Right renal pelvis (tissue), 4 donors: ENCODE measurements around the gene B4GALNT4. TPM values are rescaled to one million over a fixed set of nuclear protein-coding genes. Genes with fewer than 3 reads are reported as not detected.
"Not testable (repeated sequence)": the region's sequence is repeated elsewhere in the genome, so short reads cannot be mapped to it uniquely, and the experiment has no call there.

Experiments
- DNase-seq, 4 donors: peaks; one replicate each; pipeline ENCODE4 v3.0.0-alpha.2; 2013; ENCODE audit warnings: low read depth in 4 of 4, low spot score in 3 of 4, missing footprints in 1 of 4
- polyA plus RNA-seq, 4 donors: library from polyadenylated mRNA; unstranded; fragments of 120-200 nt; gene quantifications; one replicate each; pipeline ENCODE4 v1.2.1, GENCODE V29; 2013; ENCODE audit not compliant: insufficient read length in 4 of 4

Gene B4GALNT4
- polyA plus RNA-seq, 4 donors = 57.3 to 83.9 (median 61.4) TPM

DNA sequence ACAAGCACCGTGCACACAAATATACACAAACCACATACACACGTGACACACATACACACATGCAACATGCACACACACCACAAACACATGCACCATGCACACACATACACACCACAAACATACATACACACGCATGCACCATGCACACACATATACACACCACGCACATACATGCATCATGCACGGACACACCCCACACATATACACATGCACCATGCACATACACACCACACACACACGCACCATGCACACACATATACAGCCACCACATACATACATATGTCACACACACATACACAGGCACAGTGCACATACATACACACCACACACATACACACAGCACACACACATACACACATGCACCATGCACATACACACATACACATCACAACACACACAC lies 12.7 kb upstream of the B4GALNT4 start:
- no peak for DNase-seq

DNA sequence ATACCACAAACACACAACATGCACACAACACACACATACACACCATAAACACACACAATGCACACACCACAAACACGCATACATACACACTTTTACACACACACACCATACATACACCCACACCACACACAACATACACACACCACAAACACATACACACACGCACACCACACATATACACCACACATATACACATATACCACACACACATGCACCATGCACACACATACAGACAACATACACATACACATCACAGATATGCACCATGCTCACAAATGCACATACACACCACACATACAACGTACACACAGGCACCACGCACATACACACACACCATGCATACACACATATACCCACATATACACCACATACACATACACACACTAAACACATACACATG lies 11.7 kb upstream of the B4GALNT4 start:
- no peak for DNase-seq

DNA sequence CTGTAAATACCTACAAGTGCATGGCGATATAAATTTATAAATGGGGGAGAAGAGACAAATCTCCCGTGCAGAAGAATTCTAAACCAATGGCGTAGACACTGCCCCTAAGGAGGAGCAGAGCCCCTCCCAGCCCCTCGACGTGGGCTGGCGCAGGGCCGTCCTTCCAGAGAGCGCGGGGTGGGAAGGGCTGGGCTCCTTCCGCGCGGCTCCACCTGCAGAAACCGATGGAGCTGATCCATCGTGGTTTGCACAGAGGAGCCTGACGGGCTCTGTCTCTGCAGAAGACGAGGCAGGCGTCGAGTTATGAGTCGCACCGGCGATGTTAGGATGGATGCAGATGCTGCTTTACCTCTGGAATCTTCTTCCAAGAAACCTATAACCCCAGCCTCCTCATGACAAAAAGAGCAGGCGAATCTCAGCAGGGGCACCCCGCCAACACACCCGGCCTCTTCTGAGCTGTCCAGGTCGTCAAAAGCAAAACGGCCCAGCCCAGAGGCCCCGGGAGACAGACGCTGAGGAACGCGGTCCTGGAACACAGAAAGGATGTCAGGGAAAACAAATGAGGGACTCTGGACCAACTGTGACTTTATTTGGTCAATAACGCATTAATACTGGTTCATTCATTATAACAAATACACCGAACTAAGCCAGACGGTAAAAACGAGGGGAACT lies 11.0 kb upstream of the B4GALNT4 start:
- no peak for DNase-seq

DNA sequence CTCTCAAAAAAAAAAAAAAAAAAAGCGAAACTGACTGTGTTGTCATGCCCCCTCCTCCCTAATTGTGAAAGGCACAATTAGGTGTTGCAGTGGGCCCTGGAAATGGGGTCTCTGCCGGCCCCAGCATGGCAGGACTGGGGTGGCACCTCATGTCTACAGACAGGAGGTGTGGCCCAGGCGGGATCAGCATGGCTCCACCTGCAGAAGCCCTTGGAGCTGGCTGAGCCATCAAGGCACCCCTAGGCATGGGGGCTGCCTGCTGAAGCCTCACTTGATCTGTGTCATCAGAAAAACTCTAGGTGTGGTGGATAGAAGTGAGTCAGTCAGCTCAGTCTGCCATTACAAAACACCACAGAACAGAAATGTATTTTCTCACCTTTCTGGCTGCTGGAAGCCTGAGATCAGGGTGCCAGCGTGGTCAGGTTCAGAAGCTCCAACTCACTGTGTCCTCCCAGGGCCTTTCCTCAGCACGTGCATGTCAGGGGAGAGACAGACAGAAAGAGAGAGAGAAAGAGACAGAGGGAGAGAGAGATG lies 10.1 kb upstream of the B4GALNT4 start:
- no peak for DNase-seq

DNA sequence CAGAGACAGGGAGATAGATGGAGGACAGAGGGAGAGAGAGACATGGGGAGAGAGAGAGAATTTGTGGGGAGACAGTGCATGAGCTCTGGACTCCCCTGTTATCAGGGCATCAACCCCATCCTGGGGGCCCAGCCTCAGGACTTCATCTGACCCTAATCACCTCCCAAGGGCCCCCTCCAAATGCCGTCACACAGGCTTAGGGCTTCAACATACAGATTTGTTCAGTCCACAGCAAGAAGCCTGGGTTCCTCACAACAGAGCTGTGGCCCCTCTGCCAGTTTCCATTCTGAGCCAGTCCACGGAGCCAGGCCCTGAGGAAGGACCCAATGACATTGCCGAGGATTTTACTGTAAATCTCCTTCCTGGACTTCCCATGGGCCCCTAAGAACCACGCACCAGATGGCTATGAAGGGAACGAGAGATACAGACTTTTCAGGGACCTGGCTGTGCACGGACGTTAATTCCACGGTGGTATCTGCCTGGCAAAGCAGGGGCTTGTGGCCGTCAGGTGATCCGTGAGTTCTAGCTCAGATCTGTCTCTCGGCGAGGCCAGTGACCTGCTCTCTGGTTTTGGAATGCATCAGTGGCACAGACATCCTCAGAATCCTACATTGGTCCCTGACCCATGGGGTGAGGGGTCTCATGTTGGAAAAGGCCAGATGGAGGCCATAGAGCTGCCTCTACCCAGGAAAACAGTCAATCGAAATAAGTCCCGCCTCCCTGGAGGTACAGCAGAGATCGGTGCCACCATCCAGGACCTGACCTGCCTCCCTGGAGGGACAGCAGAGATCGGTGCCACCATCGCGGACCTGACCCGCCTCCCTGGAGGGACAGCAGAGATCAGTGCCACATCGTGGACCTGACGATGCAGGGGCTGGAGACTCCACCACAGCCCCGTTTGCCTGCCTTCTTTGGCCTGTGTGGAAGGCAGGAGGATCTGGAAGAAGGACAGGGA lies 8.7 kb upstream of the B4GALNT4 start:
- no peak for DNase-seq

DNA sequence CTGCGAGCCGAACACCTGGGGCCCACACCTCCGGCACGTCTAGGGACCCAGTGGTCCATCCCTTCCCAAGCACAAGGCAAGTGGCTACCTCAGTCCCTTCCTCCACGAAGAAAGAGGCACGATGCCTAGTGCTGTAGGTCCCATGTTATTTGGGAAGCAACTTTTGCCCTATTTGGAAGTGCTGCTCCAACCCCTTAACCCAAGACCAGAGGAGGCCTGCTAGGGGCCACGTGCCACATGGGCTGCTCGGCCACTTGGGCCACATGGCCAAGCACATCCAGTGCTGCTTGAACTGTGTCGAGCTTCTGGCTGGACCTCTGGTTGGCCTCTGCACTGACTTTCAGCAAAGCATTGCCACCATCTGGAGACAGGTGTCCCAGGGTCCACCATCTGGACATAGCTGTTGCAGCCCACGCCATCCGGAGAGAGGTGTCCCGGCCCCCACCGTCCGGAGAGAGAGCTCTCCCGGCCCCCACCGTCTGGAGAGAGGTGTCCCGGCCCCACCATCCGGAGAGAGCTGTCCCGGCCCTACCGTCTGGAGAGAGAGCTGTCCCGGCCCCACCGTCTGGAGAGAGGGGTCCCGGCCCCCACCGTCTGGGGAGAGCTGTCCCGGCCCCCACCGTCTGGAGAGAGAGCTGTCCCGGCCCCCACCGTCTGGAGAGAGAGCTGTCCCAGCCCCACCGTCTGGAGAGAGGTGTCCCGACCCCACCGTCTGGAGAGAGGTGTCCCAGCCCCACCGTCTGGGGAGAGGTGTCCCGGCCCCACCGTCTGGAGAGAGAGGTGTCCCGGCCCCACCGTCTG lies 6.5 kb upstream of the B4GALNT4 start:
- DNase-seq = no peak

DNA sequence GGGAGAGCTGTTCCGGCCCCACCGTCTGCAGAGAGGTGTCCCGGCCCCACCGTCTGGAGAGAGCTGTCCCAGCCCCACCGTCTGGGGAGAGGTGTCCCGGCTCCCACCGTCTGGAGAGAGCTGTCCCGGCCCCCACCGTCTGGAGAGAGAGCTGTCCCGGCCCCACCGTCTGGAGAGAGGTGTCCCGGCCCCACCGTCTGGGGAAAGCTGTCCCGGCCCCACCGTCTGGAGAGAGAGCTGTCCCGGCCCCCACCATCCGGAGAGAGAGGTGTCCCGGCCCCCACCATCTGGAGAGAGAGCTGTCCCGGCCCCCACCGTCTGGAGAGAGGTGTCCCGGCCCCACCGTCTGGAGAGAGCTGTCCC lies 5.9 kb upstream of the B4GALNT4 start:
- not testable (repeated sequence) for DNase-seq

DNA sequence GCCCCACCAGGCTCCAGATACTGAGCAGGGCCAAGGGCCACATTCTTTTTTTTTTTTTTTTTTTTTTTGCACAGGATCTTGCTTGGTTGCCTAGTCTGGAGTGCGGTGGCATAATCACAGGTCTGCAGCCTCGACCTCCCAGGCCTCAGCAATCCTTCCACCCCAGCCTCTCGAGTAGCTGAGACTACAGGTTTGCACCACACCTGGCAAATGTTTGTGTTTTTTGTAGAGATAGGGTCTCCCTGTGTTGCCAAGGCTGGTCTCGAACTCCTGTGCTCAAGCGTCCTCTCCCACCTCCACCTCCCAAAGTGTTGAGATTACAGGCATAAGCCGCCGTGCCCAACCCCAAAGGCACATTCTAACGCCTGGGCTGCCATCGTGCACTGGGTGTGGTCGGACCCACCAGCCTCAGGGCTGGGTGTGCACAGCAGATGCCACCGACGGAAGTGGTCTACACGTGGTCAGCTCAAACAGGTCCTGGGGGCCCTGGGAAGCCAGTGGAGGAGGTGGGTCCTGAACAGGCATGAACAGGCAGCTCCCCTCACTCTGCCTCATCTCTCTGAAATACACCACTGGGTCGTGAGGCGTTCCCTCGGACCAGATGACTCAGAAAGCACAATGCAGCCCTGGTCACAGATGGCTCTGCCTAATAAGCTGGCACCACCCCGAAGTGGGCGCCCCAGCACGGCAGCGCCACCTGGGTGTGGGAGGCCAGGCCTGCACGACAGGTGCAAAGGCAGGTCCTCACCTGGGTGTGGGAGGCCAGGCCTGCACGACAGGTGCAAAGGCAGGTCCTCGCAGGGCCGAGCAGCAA lies 5.1 kb upstream of the B4GALNT4 start:
- DNase-seq = no peak

DNA sequence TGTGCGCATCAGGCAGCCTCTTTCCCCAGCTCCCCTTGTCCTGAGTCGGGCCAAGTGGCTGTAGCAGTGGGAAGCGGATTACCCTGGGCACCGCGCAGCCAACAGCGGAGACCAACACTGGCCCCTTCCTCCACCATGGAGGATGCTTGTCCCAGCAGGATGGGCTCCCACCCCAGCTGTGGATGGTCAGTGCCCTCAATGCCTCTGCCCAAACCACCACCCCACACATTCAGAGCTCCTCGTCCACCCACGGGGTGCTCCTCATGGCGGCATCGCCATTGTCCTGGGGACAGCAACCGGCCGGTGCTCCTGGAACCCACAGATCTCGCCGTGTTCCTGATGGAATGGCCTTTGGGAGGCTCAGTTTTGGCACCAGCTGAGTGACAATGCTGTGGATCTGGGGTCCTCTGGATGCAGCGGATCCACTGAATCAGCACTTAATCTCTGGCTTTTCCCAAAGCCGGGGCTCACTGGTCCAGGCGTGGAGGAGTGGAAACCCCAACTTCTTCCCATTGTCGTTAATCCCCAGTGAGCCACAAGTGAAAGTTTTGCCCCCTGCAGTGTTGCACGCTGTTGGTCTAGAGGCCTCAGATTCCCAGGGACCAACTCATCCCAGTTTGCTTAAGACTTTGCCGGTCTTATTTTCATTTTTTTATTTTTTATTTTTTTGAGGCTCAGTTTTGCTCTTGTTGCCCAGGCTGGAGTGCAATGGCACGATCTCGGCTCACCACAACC lies 4.1 kb upstream of the B4GALNT4 start:
- DNase-seq = no peak

DNA sequence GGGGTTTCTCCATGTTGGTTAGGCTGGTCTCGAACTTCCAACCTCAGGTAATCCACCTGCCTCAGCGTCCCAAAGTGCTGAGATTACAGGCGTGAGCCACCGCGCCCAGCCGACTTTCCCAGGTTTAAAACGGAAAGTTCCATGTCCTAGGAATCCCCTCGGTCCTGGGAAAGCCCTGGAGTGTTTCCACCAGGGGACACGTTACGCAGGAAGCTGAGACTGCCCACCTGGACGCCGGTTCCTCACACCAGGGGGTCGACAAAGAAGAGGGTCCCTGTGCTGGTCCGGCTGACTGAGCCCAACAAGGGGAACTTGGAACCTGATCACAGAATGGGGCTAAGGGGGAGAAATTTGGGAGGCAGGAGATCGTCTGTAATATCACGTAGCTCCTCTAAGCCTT lies 3.5 kb upstream of the B4GALNT4 start:
- no peak for DNase-seq

DNA sequence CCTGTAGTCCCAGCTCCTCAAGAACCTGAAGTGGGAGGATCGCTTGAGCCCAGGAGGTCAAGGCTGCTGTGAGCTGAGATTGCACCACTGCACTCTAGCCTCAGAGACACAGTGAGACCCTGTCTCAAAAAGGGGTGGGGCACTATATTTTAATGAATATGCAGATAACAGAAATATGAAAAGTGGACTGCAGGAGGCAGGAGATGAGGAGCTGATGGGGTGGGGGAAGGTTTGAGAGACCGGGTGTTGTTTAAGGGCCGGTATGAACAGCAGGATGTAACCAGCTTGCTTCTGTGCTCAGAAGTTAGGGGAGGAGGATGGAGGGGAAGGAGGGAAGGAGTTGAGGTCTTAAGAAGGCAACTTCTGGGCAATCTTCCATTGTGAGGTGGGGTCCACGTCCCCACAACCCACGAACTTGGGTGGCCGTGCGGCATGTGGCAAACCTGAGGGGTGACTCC lies 1.3 kb upstream of the B4GALNT4 start:
- DNase-seq = no peak

DNA sequence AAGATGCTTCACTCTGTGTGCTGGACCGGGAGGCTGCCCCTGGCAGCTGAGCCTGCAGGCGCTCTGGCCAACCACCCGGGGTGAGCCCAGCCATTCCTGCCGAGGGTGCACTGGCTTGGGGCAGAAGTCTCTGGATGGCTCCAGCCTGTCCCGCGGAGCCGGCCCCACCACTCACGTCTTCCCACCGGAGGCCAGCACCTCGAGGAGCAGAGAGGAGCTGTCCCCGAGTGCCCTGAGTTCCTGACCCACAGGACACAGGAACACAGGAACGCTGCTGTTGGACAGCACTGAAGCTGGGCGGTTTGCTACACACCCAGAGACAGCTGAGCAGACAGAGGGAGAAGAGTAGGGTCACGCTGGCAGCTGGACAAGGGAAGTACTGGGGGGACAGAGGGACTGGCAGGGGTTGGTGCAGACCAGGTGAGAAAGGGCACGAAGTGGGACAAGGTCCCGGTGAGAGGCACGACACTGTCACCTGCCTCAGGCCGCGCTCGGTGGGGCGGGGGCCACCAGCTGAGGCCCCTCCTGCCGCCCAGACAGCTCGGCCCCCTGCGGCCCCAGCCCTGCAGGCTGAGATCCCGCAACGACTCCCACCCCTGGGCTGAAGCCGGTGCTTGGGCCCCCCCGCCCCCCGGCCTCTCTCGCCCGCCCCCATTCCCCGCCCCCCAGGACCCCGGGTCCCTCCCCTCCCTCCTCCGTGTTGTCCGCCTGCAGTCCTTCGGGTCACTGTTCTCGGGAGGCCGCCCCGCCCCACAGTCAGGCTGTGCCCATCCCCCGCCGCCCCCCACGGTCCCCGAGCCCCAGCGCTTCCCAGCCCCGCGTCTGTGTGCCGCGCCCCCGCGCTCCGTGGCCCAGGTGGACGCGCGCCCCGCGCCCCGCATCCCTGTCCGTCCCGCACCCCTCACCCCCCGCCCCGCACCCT lies 624 bp upstream of the B4GALNT4 start:
- DNase-seq = no peak

DNA sequence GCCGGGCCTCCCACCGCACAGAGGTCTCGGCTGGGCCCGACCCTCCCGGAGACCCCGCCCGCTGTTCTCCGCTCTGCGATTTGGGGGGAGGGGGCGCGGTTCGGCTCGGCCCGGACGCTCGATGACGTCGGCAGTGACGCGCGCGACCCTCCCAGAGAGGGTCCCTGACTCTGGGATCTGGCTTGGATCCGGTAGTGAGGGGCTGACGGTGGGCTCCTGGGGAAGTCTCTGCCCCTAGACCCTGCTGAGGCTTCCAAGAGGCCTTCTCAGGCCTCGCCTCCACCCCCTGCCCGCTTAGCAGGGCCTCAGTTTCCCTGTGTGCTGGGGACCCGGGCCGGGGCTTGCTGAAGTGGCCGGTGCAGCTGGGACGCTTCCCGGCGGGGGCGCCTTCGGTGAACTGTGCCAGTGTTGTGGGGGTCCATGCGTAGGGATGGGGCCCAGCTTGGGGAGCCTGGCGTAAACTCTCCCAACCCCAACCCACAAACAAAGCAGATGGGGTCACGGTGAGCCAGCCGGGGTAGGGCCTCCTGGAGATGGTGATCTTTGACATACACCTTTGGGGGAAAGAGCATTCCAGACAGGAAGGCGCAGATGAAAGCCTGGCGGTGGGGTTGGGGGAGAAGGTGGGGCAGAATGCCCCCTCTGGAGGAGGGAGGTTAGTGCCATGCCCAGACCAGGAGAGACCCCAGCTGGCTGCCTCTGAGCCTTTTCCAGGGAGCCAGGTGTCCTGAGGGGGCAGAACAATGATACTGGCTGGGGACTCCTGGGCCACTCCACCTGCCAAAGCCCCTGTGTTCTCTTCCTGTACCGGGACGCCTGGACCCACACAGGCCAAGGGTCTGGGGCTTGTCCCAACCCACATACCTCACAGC lies 1.0 kb downstream of the B4GALNT4 start:
- DNase-seq = no peak

DNA sequence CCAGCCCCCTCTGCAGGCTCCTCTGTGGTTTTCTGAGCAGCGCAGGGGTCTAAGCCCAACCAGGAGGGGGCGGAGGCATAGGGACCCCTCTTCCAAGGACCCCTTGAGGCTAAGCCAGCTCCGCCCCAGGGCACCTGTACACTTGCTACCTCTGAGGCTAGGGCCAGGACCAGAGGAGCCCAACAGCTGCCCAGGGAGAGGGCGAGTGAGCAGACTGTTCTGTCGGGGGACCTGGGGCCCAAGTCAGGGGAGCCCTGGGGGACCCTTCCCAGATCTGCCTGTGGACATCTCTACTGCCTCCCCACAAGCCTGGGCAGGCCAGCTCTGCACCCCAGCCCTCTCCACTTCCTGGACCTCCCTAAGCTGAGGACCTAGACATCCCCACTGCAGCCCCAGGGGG lies 1.8 kb downstream of the B4GALNT4 start:
- DNase-seq = no peak

DNA sequence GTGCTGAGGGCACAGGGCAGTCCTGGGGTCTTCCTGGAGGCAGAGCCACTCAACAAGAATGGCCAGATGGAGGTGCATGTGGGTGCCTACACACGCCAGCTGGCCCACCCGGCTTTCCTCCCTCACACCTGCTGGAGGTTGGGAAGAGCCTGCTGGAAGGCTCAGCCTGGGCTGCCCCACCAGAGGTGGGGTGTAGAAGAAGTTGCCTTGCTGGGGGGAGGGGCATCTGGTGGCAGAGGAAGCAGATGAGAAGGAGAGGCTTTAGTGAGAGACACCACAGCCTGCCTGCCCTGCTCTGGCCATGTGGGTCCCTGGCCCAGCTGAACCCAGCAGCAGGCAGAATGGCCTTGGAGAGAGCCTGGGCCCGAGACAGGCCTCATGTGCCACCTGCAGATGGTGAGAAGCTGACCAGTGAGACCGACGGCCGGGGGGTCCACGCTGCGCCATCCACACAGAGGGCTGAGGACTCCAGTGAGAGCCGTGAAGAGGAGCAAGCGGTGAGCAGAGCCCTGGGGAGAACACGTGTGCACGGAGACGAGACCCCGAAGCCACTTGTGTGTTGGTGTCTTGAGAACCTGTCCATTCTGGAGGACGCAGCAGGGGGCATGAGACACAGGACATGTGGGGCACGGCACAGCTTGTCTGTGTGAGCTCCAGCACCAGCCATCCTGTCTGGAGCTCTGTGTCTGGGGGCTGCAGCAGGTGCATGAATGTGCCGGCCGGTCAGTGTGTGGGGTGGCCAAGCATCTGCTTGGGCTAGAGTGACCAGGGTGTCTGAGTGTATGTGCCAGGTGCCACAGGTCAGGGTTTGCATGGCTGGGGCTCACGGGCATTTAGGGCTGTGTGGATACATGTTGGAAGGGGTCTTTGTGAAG lies 2.7 kb downstream of the B4GALNT4 start:
- DNase-seq = no peak
